Panc1 (cell line): Measurements from ENCODE around the gene ALDH1A1.

Experiments
- CTCF ChIP-seq: fragments of 450-650 bp; IDR thresholded peaks from 2 replicates; pipeline ENCODE4 v1.5.1; 2017; ENCODE audit warnings: mild to moderate bottlenecking
- POLR2AphosphoS5 ChIP-seq: IDR thresholded peaks from 2 replicates; pipeline ENCODE4 v1.6.1; 2012; ENCODE audit warnings: mild to moderate bottlenecking, low read depth, low read length, moderate library complexity

- TF ChIP-seq CTCF (no peak), POLR2AphosphoS5 (no peak)
Observed at GRCh38 chr9:72948575-72949243, 4.1 kb downstream of the ALDH1A1 start.
